Measurements from ENCODE around the gene CCNT1. TPM values are rescaled to one million over a fixed set of nuclear protein-coding genes. Genes with fewer than 3 reads are reported as not detected.

Gene CCNT1
- total and polyA plus RNA-seq, 2 experiments from 2014 or later, result 12.8 to 33.6 TPM

GRCh38 chr12:48739618-48740269, 23.2 kb upstream of the CCNT1 start:
- ATAC-seq (no peak), DNase-seq (ENCODE audit: low spot score) (no peak)
- Histone ChIP-seq H3F3A (replicated peaks; ENCODE audit: low read depth) (no peaks in the 10 kb centered on the region), H3K27me3 (ENCODE audit: insufficient read depth) (no peaks in the 10 kb centered on the region), H3K4me1 (ENCODE audit: insufficient read depth) (no peaks in the 10 kb centered on the region), H3K27ac (ENCODE audit: low read depth) (no peak overlapping the region), H3K9me2 (ENCODE audit: insufficient read depth) (no peaks in the 10 kb centered on the region), H3K79me2 (replicated peaks; ENCODE audit: insufficient read depth) (no peaks in the 10 kb centered on the region), H2AFZ (no peak overlapping the region), H3K4me3 (no peak overlapping the region), H3K4me2 (no peak overlapping the region), H3K36me3 (ENCODE audit: insufficient read depth) (no peaks in the 10 kb centered on the region), H4K20me1 (replicated peaks; ENCODE audit: insufficient read depth) (no peaks in the 10 kb centered on the region)
- H3K9me3 Mint-ChIP-seq, result no peaks in the 10 kb centered on the region
- no peaks in the 10 kb centered on the region for H3K27me3 Mint-ChIP-seq (ENCODE audit: insufficient read depth, low read depth, poor library complexity)
- H3K4me3 Mint-ChIP-seq, result no peak overlapping the region
- no peak for TF ChIP-seq NANOG (IDR thresholded peaks at IDR 0.05; ENCODE audit: borderline replicate concordance)
- TF ChIP-seq ZNF114 (CRISPR knock-in tag; IDR thresholded peaks at IDR 0.05), result no peak
- no peaks in the 10 kb centered on the region for H3K4me1 Mint-ChIP-seq
- no peak overlapping the region for H3K27ac Mint-ChIP-seq
- H3K36me3 Mint-ChIP-seq (ENCODE audit: low read depth), result no peaks in the 10 kb centered on the region

DNA sequence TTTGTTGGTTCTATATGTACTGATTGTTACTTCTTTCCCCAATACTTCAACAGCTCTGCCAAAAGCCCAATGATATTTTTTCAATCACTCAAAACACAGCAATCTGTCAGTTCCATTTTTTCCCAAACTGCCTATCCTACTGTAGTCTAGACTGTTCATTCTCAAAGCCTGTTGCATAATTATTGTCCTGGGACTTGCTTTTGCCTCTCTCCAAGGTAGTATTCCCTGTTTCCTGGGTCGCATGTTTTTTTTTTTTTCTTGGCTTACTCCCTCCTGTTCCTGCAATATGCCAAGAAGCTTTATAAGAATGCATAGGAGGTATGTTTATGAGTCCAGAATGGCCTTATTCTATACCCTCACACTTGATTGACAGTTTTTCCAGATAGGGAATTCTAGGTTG, 19.9 kb upstream of the CCNT1 start:
- no peaks in the 10 kb centered on the region for H3K9me3 Mint-ChIP-seq
- H3K9me2 ChIP-seq (ENCODE audit: insufficient read depth), result no peaks in the 10 kb centered on the region
- DNase-seq (ENCODE audit: low spot score) (no peak), ATAC-seq (no peak)
- no peaks in the 10 kb centered on the region for H3K4me1 ChIP-seq (ENCODE audit: insufficient read depth)
- no peak for TF ChIP-seq CTCF (conservative IDR thresholded peaks at IDR 0.05; ENCODE audit: low read depth in 2 of 2)
- no peak for TF ChIP-seq POLR2AphosphoS5 (IDR thresholded peaks at IDR 0.05; ENCODE audit: low read depth)
- no peak for TF ChIP-seq ZNF331 (CRISPR knock-in tag; IDR thresholded peaks at IDR 0.05; ENCODE audit: low read depth)
- TF ChIP-seq EZH2phosphoT487 (IDR thresholded peaks at IDR 0.05; ENCODE audit: unreplicated experiment), result no peak
- TF ChIP-seq ETS1 (IDR thresholded peaks at IDR 0.05), result no peak
- no peak for TF ChIP-seq STAT1 (IDR thresholded peaks at IDR 0.05; ENCODE audit: unreplicated experiment)
- TF ChIP-seq NANOG (IDR thresholded peaks at IDR 0.05; ENCODE audit: borderline replicate concordance), result no peak
- TF ChIP-seq, protein P1, sequence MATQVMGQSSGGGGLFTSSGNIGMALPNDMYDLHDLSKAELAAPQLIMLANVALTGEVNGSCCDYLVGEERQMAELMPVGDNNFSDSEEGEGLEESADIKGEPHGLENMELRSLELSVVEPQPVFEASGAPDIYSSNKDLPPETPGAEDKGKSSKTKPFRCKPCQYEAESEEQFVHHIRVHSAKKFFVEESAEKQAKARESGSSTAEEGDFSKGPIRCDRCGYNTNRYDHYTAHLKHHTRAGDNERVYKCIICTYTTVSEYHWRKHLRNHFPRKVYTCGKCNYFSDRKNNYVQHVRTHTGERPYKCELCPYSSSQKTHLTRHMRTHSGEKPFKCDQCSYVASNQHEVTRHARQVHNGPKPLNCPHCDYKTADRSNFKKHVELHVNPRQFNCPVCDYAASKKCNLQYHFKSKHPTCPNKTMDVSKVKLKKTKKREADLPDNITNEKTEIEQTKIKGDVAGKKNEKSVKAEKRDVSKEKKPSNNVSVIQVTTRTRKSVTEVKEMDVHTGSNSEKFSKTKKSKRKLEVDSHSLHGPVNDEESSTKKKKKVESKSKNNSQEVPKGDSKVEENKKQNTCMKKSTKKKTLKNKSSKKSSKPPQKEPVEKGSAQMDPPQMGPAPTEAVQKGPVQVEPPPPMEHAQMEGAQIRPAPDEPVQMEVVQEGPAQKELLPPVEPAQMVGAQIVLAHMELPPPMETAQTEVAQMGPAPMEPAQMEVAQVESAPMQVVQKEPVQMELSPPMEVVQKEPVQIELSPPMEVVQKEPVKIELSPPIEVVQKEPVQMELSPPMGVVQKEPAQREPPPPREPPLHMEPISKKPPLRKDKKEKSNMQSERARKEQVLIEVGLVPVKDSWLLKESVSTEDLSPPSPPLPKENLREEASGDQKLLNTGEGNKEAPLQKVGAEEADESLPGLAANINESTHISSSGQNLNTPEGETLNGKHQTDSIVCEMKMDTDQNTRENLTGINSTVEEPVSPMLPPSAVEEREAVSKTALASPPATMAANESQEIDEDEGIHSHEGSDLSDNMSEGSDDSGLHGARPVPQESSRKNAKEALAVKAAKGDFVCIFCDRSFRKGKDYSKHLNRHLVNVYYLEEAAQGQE (IDR thresholded peaks at IDR 0.05; ENCODE audit: unreplicated experiment), result no peak
- no peaks in the 10 kb centered on the region for H3K36me3 ChIP-seq (ENCODE audit: insufficient read depth)
- no peaks in the 10 kb centered on the region for H3K79me2 ChIP-seq (replicated peaks; ENCODE audit: insufficient read depth)
- no peak overlapping the region for H3K27ac Mint-ChIP-seq
- H3K36me3 Mint-ChIP-seq (ENCODE audit: low read depth), result no peaks in the 10 kb centered on the region
- no peaks in the 10 kb centered on the region for H3K4me1 Mint-ChIP-seq
- no peak overlapping the region for H3K4me3 Mint-ChIP-seq
- no peaks in the 10 kb centered on the region for H3F3A ChIP-seq (replicated peaks; ENCODE audit: low read depth)
- H4K20me1 ChIP-seq (replicated peaks; ENCODE audit: insufficient read depth), result no peaks in the 10 kb centered on the region
- no peak overlapping the region for H2AFZ ChIP-seq
- no peak overlapping the region for H3K4me2 ChIP-seq
- no peaks in the 10 kb centered on the region for H3K27me3 ChIP-seq (ENCODE audit: insufficient read depth)
- H3K27ac ChIP-seq (ENCODE audit: low read depth), result no peak overlapping the region
- no peak overlapping the region for H3K4me3 ChIP-seq
- H3K27me3 Mint-ChIP-seq (ENCODE audit: insufficient read depth, low read depth, poor library complexity), result no peaks in the 10 kb centered on the region

Measured in GM23338 (cell line).